GM23248 (cell line): ENCODE measurements around the gene RSF1.

ENCODE experiments used
- EZH2 ChIP-seq: fragments of 200-600 bp; sonication (generic); IDR thresholded peaks from 2 replicates; pipeline ENCODE4 v1.6.1; 2018; ENCODE audit warnings: antibody characterized with exemption, mild to moderate bottlenecking; ENCODE audit not compliant: insufficient read depth, poor library complexity, severe bottlenecking
- EZH2phosphoT487 ChIP-seq: fragments of 200-600 bp; sonication (generic); IDR thresholded peaks from 2 replicates; pipeline ENCODE4 v1.6.1; 2018; ENCODE audit warnings: antibody characterized with exemption, moderate library complexity, mild to moderate bottlenecking, low read depth; ENCODE audit not compliant: insufficient read depth

DNA sequence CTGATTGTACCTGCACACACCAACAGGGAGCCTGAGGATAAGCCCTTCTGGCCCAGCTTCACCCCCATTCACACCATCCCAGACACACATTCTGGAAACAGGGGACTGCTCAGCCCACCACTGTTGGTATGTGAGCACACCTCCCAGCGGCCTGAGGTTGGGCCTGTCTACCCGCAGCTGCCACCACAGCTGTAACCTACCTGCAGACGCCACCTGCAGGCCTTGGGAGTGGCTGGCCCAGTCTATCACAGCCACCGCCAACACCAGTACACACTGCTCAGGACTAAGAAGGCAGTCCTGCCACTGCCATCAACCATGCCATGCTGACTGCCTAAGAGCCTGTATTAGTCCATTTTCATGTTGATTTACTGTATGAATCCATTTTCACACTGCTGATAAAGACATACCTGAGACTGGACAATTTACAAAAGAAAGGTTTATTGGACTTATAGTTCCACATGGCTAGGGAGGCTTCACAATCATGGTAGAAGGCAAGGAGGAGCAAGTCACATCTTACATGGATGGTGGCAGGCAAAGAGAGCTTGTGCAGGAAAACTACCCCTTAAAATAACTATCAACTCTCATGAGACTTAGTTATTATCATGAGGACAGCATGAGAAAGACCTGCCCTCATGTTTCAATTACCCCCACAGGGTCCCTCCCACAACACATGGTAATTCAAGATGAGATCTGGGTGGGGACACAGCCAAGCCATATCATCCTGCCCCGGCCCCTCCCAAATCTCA lies 30.6 kb downstream of the RSF1 start:
- TF ChIP-seq EZH2 (no peak), EZH2phosphoT487 (no peak)
